Anterior cingulate cortex (tissue), 58 donors: ENCODE measurements around the gene SLC24A3.
A peak's percentile ranks its signal among the peaks of the same experiment; 100 is the strongest.

Experiments
- DNase-seq, 58 donors: peaks; one replicate each; lab custom pipeline; 2025; lab: John Stamatoyannopoulos, UW

SLC24A3 gene

GRCh38 chr20:19688031-19688806, 475.8 kb downstream of the SLC24A3 start:
- peak in 51 of 58 donors; percentile 5 to 78 (median 43) for DNase-seq

GRCh38 chr20:19690462-19690861, 478.0 kb downstream of the SLC24A3 start:
- no peak for DNase-seq

- no peak for DNase-seq
These were observed 478.7 kb downstream of the SLC24A3 start for GRCh38 chr20:19691125-19691524.

- no peak for DNase-seq
These were observed 479.7 kb downstream of the SLC24A3 start for GRCh38 chr20:19692100-19692499.

- DNase-seq = peak in 39 of 58 donors; percentile 2 to 69 (median 13)
These were observed 480.3 kb downstream of the SLC24A3 start for GRCh38 chr20:19692685-19693119.

- DNase-seq = no peak
These were observed 481.1 kb downstream of the SLC24A3 start for GRCh38 chr20:19693508-19693907.

GRCh38 chr20:19695081-19695480, 482.6 kb downstream of the SLC24A3 start:
- no peak for DNase-seq

- DNase-seq = no peak
These were observed 484.2 kb downstream of the SLC24A3 start for GRCh38 chr20:19696620-19697019.

- DNase-seq = no peak
These were observed 485.0 kb downstream of the SLC24A3 start for GRCh38 chr20:19697415-19697814.

- DNase-seq = peak in 2 of 58 donors; percentile 4 to 35
These were observed 486.9 kb downstream of the SLC24A3 start for GRCh38 chr20:19699180-19699971.

GRCh38 chr20:19701429-19701828, 489.0 kb downstream of the SLC24A3 start:
- DNase-seq = peak in 1 of 58 donors; percentile 21

- peak in 1 of 58 donors; percentile 2 for DNase-seq
These were observed 494.0 kb downstream of the SLC24A3 start for GRCh38 chr20:19706463-19706862.

- no peak for DNase-seq
These were observed 497.3 kb downstream of the SLC24A3 start for GRCh38 chr20:19709635-19710335.

GRCh38 chr20:19710336-19711120, 498.1 kb downstream of the SLC24A3 start:
- no peak for DNase-seq

GRCh38 chr20:19711126-19711525, 498.7 kb downstream of the SLC24A3 start:
- DNase-seq = no peak

- no peak for DNase-seq
These were observed 500.3 kb downstream of the SLC24A3 start for GRCh38 chr20:19712721-19713260.

GRCh38 chr20:19713822-19714578, 501.6 kb downstream of the SLC24A3 start:
- no peak for DNase-seq

GRCh38 chr20:19714579-19714840, 502.1 kb downstream of the SLC24A3 start:
- DNase-seq = no peak

GRCh38 chr20:19715986-19716385, 503.5 kb downstream of the SLC24A3 start:
- no peak for DNase-seq
